Upper lobe of left lung (tissue), 4 donors: ENCODE data around the gene PLBD2.

Experiments
- POLR2A ChIP-seq, 4 donors: fragments of 450-650 bp; IDR thresholded peaks; one replicate each; pipeline ENCODE4 v1.5.1; 2016 to 2017; ENCODE audit warnings: antibody characterized with exemption in 4 of 4, mild to moderate bottlenecking in 2 of 4
- POLR2AphosphoS5 ChIP-seq, 2 donors: sonication (generic); formaldehyde crosslinking; IDR thresholded peaks; one replicate each; pipeline ENCODE4 v1.5.1; 2017; ENCODE audit warnings: antibody characterized with exemption in 2 of 2
- TF ChIP-seq, protein P1 (sequence below), 6 experiments: fragments of 450-650 bp in 4 of 6; fragments of 200-600 bp in 2 of 6; sonication (generic) in 2 of 6; IDR thresholded peaks; one replicate each; pipeline ENCODE4 v1.5.1; 2016 to 2019; ENCODE audit warnings: antibody characterized with exemption in 6 of 6

DNA sequence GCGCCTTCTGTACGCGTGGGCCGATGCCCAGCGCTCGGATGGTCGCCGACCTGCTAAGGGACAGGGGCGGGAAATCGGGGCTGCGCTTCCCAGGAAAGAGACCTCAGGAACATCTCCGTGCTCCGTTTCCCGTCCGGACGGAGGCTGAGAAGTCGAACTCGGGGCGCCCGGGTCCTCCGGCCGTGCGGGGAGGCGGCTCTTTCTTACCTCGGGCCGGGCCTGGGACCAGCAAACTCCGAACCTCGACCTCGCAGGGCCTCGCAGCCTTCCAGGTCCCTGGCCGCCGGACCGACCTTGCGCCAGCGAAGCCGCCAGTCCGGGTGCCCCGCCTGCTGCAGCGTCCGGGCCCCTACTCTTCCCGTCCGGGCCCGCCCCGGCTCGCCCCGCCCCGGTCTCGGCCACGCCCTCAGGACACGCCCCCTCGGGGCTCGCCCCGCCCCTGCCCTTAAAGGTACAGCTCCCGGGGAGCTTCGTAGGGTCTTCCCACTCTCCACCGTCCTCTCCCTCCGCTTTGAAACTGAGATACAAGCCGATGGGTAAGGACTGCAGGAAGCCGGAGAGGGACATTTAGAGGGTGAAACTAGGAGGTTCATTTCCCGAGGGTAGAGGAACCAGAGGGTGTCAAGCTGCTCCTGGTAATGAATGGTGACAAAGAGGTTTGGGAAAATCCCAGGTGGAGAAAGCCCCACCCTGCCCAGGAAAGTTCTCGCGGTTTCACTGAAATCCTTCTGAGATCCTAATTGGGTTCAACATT is 23.4 kb upstream of the PLBD2 start, which contains the start of gene SLC8B1:
- TF ChIP-seq, protein P1, sequence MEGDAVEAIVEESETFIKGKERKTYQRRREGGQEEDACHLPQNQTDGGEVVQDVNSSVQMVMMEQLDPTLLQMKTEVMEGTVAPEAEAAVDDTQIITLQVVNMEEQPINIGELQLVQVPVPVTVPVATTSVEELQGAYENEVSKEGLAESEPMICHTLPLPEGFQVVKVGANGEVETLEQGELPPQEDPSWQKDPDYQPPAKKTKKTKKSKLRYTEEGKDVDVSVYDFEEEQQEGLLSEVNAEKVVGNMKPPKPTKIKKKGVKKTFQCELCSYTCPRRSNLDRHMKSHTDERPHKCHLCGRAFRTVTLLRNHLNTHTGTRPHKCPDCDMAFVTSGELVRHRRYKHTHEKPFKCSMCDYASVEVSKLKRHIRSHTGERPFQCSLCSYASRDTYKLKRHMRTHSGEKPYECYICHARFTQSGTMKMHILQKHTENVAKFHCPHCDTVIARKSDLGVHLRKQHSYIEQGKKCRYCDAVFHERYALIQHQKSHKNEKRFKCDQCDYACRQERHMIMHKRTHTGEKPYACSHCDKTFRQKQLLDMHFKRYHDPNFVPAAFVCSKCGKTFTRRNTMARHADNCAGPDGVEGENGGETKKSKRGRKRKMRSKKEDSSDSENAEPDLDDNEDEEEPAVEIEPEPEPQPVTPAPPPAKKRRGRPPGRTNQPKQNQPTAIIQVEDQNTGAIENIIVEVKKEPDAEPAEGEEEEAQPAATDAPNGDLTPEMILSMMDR (IDR thresholded peaks at IDR 0.05), result peak in 1 of 6 experiments; percentile 16
- peak; percentile 84 to 97 (median 90) for TF ChIP-seq POLR2A (IDR thresholded peaks at IDR 0.05)
- TF ChIP-seq POLR2AphosphoS5 (IDR thresholded peaks at IDR 0.05), result peak; percentile 91 to 97
